Endothelial cell of umbilical vein (primary cell): ENCODE results near the gene DOCK6. TPM values are rescaled to one million over a fixed set of nuclear protein-coding genes. Genes with fewer than 3 reads are reported as not detected.
A peak's percentile ranks its signal among the peaks of the same experiment; 100 is the strongest.

Experiments
- BruUV-seq: library from RNA; stranded (reverse); fragments of 400-500 nt; replicated peaks from 2 replicates; lab custom pipeline; 2021; lab: Mats Ljungman, UMichigan
- CTCF ChIA-PET: fragments of 300-600, 350-600 bp; sonication (Branson Sonifier 250); formaldehyde crosslinking; loops from one replicate; lab custom pipeline; 2021; ENCODE audit warnings: antibody characterized with exemption, inconsistent platforms; lab: Charles Lee
- POLR2A ChIA-PET: fragments of 300-600, 350-600 bp; sonication (Branson Sonifier 250); formaldehyde crosslinking; loops from one replicate; lab custom pipeline; 2021; ENCODE audit warnings: antibody characterized with exemption, inconsistent platforms; lab: Charles Lee
- DNase-seq: peaks from one replicate; pipeline ENCODE4 v3.0.0-alpha.2; 2011; ENCODE audit warnings: low read depth, low spot score
- FAIRE-seq: peaks from 2 replicates; lab custom pipeline; 2011; peaks lifted over from hg19 to GRCh38; lab: Jason Lieb, UNC
- H2AFZ ChIP-seq: 2 replicates; pipeline ENCODE4 v1.6.0; 2012; ENCODE audit warnings: low read depth, low read length, control low read depth, inconsistent platforms
- H3K27ac ChIP-seq: 2 replicates; pipeline ENCODE4 v1.5.1; 2011; ENCODE audit warnings: low read depth, mild to moderate bottlenecking, control low read depth, low read length, moderate library complexity; ENCODE audit not compliant: insufficient read depth
- H3K27me3 ChIP-seq, 2 experiments: 2 replicates each; pipeline versions ENCODE4 v1.6.0 to v1.6.1; 2011; ENCODE audit warnings: low read length in 2 of 2, mixed read lengths in 1 of 2; ENCODE audit not compliant: control insufficient read depth in 2 of 2, insufficient read depth in 2 of 2
- H3K36me3 ChIP-seq, 2 experiments: 2 replicates in 1 of 2; 3 replicates in 1 of 2; pipeline ENCODE4 v1.5.1; 2011; ENCODE audit warnings: low read length in 2 of 2, mild to moderate bottlenecking in 1 of 2, moderate library complexity in 1 of 2; ENCODE audit not compliant: control insufficient read depth in 2 of 2, insufficient read depth in 2 of 2; ENCODE audit errors: extremely low read depth in 1 of 2
- H3K4me1 ChIP-seq: 3 replicates; pipeline ENCODE4 v1.5.1; 2011; ENCODE audit warnings: mild to moderate bottlenecking, low read length; ENCODE audit not compliant: control insufficient read depth, insufficient read depth; ENCODE audit errors: extremely low read depth
- H3K4me2 ChIP-seq: 2 replicates; pipeline ENCODE4 v1.6.1; 2011; ENCODE audit warnings: low read length, control low read depth, mixed read lengths; ENCODE audit not compliant: insufficient read depth
- H3K4me3 ChIP-seq, 3 experiments: fragments of 200-600 bp in 1 of 3; sonication (generic), shearing (Covaris generic) in 1 of 3; replicated peaks in 1 of 3; 2 replicates each; pipeline ENCODE4 v1.5.1; 2011 to 2016; ENCODE audit warnings: control low read depth in 3 of 3, low read length in 3 of 3, mild to moderate bottlenecking in 2 of 3, inconsistent platforms in 1 of 3, low read depth in 1 of 3, moderate library complexity in 1 of 3; ENCODE audit not compliant: insufficient read depth in 1 of 3
- H3K79me2 ChIP-seq: 2 replicates; pipeline ENCODE4 v1.6.0; 2012; ENCODE audit warnings: low read length, inconsistent platforms; ENCODE audit not compliant: control insufficient read depth, insufficient read depth
- H3K9ac ChIP-seq: replicated peaks from 2 replicates; pipeline ENCODE3; 2011; ENCODE audit warnings: low read length, control low read depth; ENCODE audit not compliant: insufficient read depth; ENCODE audit errors: extremely low read depth
- H3K9me1 ChIP-seq: replicated peaks from 3 replicates; pipeline ENCODE4 v1.6.0; 2011; ENCODE audit warnings: mild to moderate bottlenecking, low read length; ENCODE audit not compliant: control insufficient read depth, insufficient read depth; ENCODE audit errors: extremely low read depth
- H3K9me3 ChIP-seq: replicated peaks from 2 replicates; pipeline ENCODE4 v1.5.1; 2012; ENCODE audit warnings: low read length, inconsistent platforms; ENCODE audit not compliant: control insufficient read depth, insufficient read depth
- H4K20me1 ChIP-seq: replicated peaks from 2 replicates; pipeline ENCODE3; 2011; ENCODE audit warnings: mild to moderate bottlenecking, low read length; ENCODE audit not compliant: control insufficient read depth, insufficient read depth; ENCODE audit errors: extremely low read depth
- EZH2 ChIP-seq: IDR thresholded peaks from 2 replicates; pipeline ENCODE4 v1.6.1; 2012; ENCODE audit warnings: borderline replicate concordance, low read depth, mild to moderate bottlenecking, moderate library complexity, low read length, inconsistent platforms; ENCODE audit not compliant: severe bottlenecking
- FOS ChIP-seq: IDR thresholded peaks from 2 replicates; pipeline ENCODE4 v1.6.1; 2011; ENCODE audit warnings: mild to moderate bottlenecking, low read length, moderate library complexity, borderline replicate concordance; ENCODE audit not compliant: insufficient read depth
- GATA2 ChIP-seq: IDR thresholded peaks from 2 replicates; pipeline ENCODE4 v1.7.0; 2011; ENCODE audit warnings: low read depth, mild to moderate bottlenecking, moderate library complexity, mixed read lengths, low read length; ENCODE audit not compliant: insufficient read length, insufficient read depth
- JUN ChIP-seq: IDR thresholded peaks from 2 replicates; pipeline ENCODE4 v1.6.1; 2011; ENCODE audit warnings: borderline replicate concordance, low read depth; ENCODE audit not compliant: insufficient read length, insufficient read depth
- MAX ChIP-seq: IDR thresholded peaks from 2 replicates; pipeline ENCODE4 v1.6.1; 2011; ENCODE audit not compliant: insufficient read depth, insufficient read length
- MYC ChIP-seq: IDR thresholded peaks from one replicate; pipeline ENCODE4 v1.6.1; 2011; ENCODE audit warnings: mild to moderate bottlenecking, low read depth, low read length
- POLR2A ChIP-seq: IDR thresholded peaks from 2 replicates; pipeline ENCODE4 v1.6.1; 2012; ENCODE audit warnings: low read depth, mild to moderate bottlenecking, control low read depth, low read length
- POLR2AphosphoS5 ChIP-seq: IDR thresholded peaks from 2 replicates; pipeline ENCODE4 v1.6.1; 2012; ENCODE audit warnings: low read depth, mild to moderate bottlenecking, control low read depth, low read length, moderate library complexity; ENCODE audit not compliant: insufficient read depth
- dilution Hi-C: fragments of 300-500 bp; cut with MboI; formaldehyde crosslinking; loops from one replicate; pipeline ENCODE4 v1.15.0; 2019; ENCODE audit warnings: low sequenced_read_pairs; ENCODE audit not compliant: extremely low pct_ligation_motif_present
- intact Hi-C: fragments of 100-400 bp; cut with micrococcal nuclease; formaldehyde crosslinking; loops from one replicate; pipeline ENCODE4 v1.10.0; 2022
- polyA plus RNA-seq, 4 experiments: library from polyadenylated mRNA; depleted of rRNA in 3 of 4; stranded (reverse) in 3 of 4; unstranded in 1 of 4; fragments of >200 nt; gene quantifications; 2 replicates each; pipeline versions ENCODE4 v1.2.1 to v1.2.3, GENCODE V29; 2011 to 2012; ENCODE audit warnings: missing spikeins in 1 of 4
- total RNA-seq: library from RNA; stranded (reverse); gene quantifications from 2 replicates; pipeline ENCODE4 v1.2.3, GENCODE V29; 2021
- TF ChIP-seq, protein P1 (sequence below), 2 donors: IDR thresholded peaks; 1 replicate in 1 of 2; 2 replicates in 1 of 2; pipeline ENCODE4 v1.5.1; 2011; ENCODE audit warnings: low read length in 2 of 2, mild to moderate bottlenecking in 2 of 2, moderate library complexity in 2 of 2, control low read depth in 1 of 2, inconsistent platforms in 1 of 2, low read depth in 1 of 2; ENCODE audit not compliant: insufficient read depth in 1 of 2; ENCODE audit errors: extremely low read depth in 1 of 2

DOCK6 gene
- total and polyA plus RNA-seq, 2 donors (not counting 3 experiments of a cell fraction or from before 2014, with no cell fraction given): 126 to 334 TPM

GRCh38 chr19:11296264-11296663, 33.9 kb upstream of the DOCK6 start:
- ChIA-PET POLR2A (interaction anchor here (1.2 kb wide), 1 partner anchor 186 kb away, joined by 3 read pairs; no protein-coding TSS in a partner anchor), CTCF (interaction anchor here (1.3 to 3.0 kb wide), 2 partner anchors 85 to 186 kb away, joined by 3 to 12 read pairs; no protein-coding TSS in a partner anchor)
- H4K20me1 ChIP-seq: no peaks in the 10 kb centered on the region
- H3K79me2 ChIP-seq: no peaks in the 10 kb centered on the region
- no TSS peak for BruUV-seq
- FAIRE-seq (peak; percentile 8), DNase-seq (no peak)
- H3K9ac ChIP-seq: no peak overlapping the region
- TF ChIP-seq MYC (no peak), MAX (no peak), FOS (no peak), POLR2A (no peak), JUN (no peak), GATA2 (no peak), POLR2AphosphoS5 (no peak), EZH2 (no peak)
- TF ChIP-seq, protein P1, sequence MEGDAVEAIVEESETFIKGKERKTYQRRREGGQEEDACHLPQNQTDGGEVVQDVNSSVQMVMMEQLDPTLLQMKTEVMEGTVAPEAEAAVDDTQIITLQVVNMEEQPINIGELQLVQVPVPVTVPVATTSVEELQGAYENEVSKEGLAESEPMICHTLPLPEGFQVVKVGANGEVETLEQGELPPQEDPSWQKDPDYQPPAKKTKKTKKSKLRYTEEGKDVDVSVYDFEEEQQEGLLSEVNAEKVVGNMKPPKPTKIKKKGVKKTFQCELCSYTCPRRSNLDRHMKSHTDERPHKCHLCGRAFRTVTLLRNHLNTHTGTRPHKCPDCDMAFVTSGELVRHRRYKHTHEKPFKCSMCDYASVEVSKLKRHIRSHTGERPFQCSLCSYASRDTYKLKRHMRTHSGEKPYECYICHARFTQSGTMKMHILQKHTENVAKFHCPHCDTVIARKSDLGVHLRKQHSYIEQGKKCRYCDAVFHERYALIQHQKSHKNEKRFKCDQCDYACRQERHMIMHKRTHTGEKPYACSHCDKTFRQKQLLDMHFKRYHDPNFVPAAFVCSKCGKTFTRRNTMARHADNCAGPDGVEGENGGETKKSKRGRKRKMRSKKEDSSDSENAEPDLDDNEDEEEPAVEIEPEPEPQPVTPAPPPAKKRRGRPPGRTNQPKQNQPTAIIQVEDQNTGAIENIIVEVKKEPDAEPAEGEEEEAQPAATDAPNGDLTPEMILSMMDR (IDR thresholded peaks at IDR 0.05; ENCODE audit: extremely low read depth in 1 of 2, insufficient read depth in 1 of 2, low read depth in 1 of 2, low read length in 2 of 2): no peak
- no peak overlapping the region for H3K4me3 ChIP-seq
- no peaks in the 10 kb centered on the region for H3K36me3 ChIP-seq
- dilution Hi-C loops (no loop called here), intact Hi-C loops (no loop called here)
- H3K4me2 ChIP-seq: no peak overlapping the region
- no peak overlapping the region for H2AFZ ChIP-seq
- H3K9me1 ChIP-seq: no peaks in the 10 kb centered on the region
- H3K27ac ChIP-seq: no peak overlapping the region
- H3K9me3 ChIP-seq: no peaks in the 10 kb centered on the region
- no peaks in the 10 kb centered on the region for H3K4me1 ChIP-seq
- H3K27me3 ChIP-seq: peaks cover 0 to 1% of the 10 kb centered on the region in 2 experiments
